CD4-positive, alpha-beta T cell treated with Interleukin-6 for 4 hours (primary cell): Measurements from ENCODE around the gene ADAMTS4.
"Not testable (repeated sequence)": the region's sequence is repeated elsewhere in the genome, so short reads cannot be mapped to it uniquely, and the experiment has no call there.

Experiments
- DNase-seq: peaks from one replicate; pipeline ENCODE4 v3.0.0-alpha.2; 2020; ENCODE audit warnings: mixed read lengths

The ADAMTS4 gene

GRCh38 chr1:161198897-161199431, at the start of gene ADAMTS4:
TSS of gene ADAMTS4 (minus strand) at chr1:161199054. CDS start at chr1:161198627, 427 bp downstream.
- no peak for DNase-seq

GRCh38 chr1:161244888-161245287, 46.0 kb upstream of the ADAMTS4 start:
- DNase-seq, result no peak

- no peak for DNase-seq
Observed at GRCh38 chr1:161242313-161242712, 43.5 kb upstream of the ADAMTS4 start.

DNA sequence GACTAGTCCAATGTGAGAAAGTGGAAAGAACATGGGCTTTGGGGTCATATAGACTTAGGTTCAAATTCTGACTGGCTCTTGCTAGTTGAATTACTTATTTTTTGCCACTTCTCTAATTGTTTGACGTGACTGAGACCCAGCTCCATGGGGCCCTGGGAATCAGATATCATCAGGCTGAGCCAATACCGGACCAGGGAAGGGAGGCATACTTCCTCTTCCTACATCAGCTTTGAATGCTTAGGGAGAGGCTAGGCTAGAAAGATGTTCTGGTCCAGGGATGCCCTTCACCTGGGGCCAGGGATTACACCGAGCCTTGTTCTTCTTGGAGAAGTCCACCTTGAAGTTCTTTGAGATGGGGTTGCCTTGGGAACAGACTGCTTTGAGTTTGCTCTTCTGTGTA, 42.8 kb upstream of the ADAMTS4 start:
- DNase-seq, result no peak

GRCh38 chr1:161238039-161238473, 39.2 kb upstream of the ADAMTS4 start, which contains the start of gene NR1I3:
TSS of gene NR1I3 (minus strand) at chr1:161238203. CDS start at chr1:161236565, 1,638 bp downstream.
- no peak for DNase-seq

GRCh38 chr1:161235957-161236775, 37.3 kb upstream of the ADAMTS4 start:
- no peak for DNase-seq

DNA sequence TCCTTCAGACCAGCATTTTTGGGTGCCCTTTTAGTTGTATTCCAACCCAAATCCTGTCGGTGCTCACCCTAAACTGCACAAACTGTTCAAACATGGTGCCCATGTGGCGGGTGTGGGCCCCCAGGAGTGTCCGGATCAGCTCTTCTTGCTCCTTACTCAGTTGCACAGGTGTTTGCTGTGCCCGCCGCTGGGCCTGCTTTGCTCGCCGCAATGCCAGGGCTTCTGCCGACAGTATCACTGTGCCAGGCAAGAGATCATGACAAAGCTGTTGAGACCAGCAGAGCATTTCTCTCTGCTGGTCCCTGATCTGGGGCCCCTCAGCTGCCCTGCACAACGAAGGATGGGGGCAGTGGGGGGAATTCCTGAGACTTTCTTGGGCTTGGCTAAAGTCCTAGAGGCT, 34.2 kb upstream of the ADAMTS4 start:
- no peak for DNase-seq

DNA sequence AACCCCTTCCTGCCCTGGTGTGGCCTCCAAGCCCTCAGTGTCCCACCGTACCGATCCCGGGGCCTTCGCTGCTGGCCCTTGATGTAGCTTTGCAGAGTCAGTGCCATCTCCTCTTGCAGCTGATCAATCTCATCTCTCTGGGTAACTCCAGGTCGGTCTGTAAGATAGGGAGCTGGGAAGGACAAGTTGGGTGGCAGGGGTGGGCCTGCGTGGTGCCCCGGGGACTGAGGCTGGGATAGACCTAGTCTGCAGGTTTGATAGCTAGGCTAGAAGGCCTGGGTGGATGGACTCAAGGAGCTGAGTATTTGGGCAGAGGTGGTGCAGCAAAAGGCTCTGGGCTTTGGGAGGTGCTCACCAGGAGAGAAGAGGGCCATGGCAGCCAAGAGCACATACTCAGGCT, 31.9 kb upstream of the ADAMTS4 start:
- no peak for DNase-seq

- no peak for DNase-seq
Observed at GRCh38 chr1:161229896-161230295, 31.0 kb upstream of the ADAMTS4 start.

DNA sequence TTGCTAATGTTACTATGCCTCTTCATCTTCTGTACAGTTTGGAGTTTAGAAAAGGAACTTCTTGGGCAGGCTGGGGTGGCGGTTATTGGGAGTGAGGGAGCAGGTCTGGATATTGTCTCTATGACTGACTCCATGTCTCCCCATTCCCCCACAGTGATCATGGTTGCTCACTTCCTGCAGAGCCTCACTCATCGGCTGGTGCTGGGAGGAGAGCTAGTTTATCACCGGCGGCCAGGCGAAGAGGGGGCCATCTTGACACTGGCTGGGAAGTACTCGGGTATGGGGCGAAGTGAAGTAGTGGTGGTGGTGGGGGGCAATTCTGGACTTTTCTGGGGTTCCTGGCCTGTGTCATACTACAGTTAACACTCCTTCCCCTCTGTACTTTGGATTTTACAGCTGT, 29.2 kb upstream of the ADAMTS4 start:
- DNase-seq, result no peak

GRCh38 chr1:161227196-161227871, 28.5 kb upstream of the ADAMTS4 start:
- peak; percentile 94 for DNase-seq

- no peak for DNase-seq
Observed at GRCh38 chr1:161226759-161227158, 27.9 kb upstream of the ADAMTS4 start.

GRCh38 chr1:161226320-161226711, 27.5 kb upstream of the ADAMTS4 start:
- no peak for DNase-seq

DNA sequence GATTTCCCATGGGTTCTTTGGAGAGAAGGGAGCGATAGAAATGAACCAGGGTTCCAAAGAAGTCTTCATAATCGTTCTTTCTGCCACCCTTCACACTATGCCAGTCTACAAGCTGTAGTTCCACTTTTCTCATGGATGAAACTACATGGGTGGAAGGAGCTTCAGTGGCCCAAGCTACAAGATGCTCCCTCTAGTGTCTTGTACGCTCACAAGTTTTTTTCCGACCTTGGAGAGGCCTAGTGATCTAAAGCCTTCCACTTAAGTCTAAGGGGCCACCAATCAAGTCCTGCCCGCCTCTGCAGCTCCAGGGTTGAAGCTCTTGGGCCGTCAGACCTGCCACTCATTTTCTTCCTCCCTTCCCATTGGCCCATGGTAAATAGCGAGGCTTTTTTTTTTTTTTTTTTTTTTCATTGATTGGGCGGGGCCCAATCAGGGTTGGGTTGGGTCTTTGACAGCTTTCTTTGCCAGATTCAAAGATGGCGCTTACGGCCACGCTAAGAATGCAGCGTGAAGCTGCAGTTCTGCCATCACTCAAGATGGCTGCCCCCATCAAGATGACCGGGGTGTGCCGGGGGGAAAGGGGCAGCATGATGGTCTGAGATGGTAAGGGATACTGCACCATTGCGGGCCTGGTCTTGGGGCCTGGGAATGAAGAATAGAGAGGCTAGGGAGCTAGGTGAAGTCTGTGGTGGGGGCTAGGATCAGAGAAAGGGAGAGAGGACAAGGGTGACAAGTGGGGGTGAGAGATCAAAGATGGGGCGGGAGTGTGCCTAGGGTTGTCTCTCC, 26.9 kb upstream of the ADAMTS4 start, which contains the start of gene TOMM40L:
TOMM40L (plus strand) TSS at position 527 of the 786 bp plus-strand sequence. CDS start 430 bp downstream, outside the sequence.
- peak; percentile 88 for DNase-seq

DNA sequence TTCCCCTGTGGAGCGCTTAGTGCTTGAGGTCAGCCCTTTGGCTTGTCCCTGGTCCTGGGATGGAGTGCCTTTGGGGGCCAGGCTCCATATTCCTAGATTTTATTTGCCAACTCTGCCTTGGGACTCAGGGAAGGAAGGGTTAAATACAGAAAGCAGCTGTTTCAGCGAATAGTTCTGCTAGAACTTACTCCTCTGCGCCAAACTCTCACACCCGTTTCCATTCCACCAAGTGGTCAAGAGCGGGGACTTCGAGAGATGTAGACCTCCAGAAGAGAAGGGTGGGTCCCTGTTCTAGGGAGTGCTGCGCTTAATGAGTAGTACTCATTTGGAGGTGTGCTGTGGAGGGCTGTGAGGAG, 26.3 kb upstream of the ADAMTS4 start:
- no peak for DNase-seq

DNA sequence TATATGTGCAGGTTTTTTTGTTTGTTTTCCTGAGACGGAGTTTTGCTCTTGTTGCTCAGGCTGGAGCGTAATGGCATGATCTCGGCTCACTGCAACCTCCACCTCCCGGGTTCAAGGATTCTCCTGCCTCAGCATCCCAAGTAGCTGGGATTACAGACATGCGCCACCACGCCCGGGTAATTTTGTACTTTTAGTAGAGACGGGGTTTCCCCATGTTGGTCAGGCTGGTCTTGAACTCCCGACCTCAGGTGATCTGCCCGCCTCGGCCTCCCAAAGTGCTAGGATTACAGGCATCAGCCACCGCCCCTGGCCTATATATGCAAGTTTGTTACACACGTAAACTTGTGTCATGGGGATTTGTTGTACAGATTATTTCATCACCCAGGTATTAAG, 25.8 kb upstream of the ADAMTS4 start:
- DNase-seq, result not testable (repeated sequence)

DNA sequence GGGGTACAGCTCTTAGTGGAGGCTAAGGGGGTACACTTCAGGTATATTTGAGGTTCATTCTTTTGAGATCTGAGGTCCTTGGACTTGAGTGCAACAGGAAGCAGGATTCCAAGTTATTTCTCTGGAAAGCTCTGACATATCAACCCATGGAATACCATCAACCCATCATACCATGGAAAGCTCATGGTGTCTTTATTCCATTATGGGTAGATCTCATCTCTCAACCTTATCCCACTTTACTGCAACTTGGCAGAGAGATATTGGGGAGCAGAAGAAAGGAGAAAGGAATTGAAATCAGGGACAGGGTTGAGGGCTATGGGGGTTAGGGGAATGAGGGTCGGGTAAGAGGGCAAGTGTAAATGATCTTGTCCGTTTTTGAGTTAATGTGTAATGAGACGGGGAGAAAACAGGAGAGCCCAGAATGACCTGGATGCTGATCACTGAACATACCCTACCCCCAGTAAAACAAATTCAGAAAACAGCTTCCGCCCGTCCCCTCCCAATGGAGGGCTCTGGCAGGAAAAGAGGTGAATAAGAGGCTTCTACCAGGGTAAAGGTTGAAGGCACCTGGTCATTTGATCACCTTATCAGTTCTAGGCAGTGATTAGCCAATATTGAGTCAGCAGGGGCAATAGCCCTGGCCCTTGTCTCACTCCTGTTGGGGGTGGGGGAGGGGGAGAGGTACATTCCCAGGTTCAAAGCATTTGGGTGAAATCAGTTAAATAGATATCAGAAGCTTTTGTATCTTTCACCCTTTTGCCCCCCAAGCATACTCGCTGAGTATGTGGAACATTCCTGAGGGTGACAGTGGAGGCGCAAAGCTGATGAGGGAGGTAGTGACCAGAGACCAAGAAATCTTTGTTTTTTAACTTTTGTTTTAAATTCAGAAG, 25.2 kb upstream of the ADAMTS4 start:
- no peak for DNase-seq

GRCh38 chr1:161222175-161223019, 23.5 kb upstream of the ADAMTS4 start:
- no peak for DNase-seq

GRCh38 chr1:161220002-161220401, 21.1 kb upstream of the ADAMTS4 start:
- DNase-seq, result no peak

GRCh38 chr1:161219078-161219892, 20.4 kb upstream of the ADAMTS4 start:
- DNase-seq, result no peak
